ENCODE measurements around the gene WFS1. TPM values are rescaled to one million over a fixed set of nuclear protein-coding genes. Genes with fewer than 3 reads are reported as not detected.

WFS1 gene
- total and polyA plus RNA-seq, 2 of the 13 experiments (the other 11 are each of a cell fraction or from before 2014, with no cell fraction given) = 39.1 to 42.2 TPM

- TF ChIP-seq CCAR2 (optimal IDR thresholded peaks at IDR 0.05; ENCODE audit: low read depth, low read length) (no peak), PATZ1 (CRISPR knock-in tag; IDR thresholded peaks at IDR 0.05) (no peak), TEAD3 (CRISPR knock-in tag; optimal IDR thresholded peaks at IDR 0.05; ENCODE audit: borderline replicate concordance) (no peak)
These were observed 66.5 kb downstream of the WFS1 start (continued) for GRCh38 chr4:6336166-6336565.

GRCh38 chr4:6337331-6337935 lies 67.8 kb downstream of the WFS1 start:
- no peaks in the 10 kb centered on the region for H4K20me1 ChIP-seq (ENCODE audit: insufficient read depth, low read length)
- WGBS (ENCODE audit: low lambda C conversion rate) = 6% methylated on average over 14 of the region's 19 CpGs
- TF ChIP-seq TCF7L2 (IDR thresholded peaks at IDR 0.05; ENCODE audit: low read depth, low read length) = peak; percentile 58
- no peak for TF ChIP-seq ZNF772 (CRISPR knock-in tag; IDR thresholded peaks at IDR 0.05)
- 0 out of 2 replicates have a peak, but pooled peaks have one; percentile 39 for TF ChIP-seq SOX6 (IDR thresholded peaks at IDR 0.05)
- TF ChIP-seq SOX6 (CRISPR knock-in tag; IDR thresholded peaks at IDR 0.05) = peak; percentile 98
- TF ChIP-seq YY1 (IDR thresholded peaks at IDR 0.05; ENCODE audit: insufficient read depth, insufficient replicate concordance, low read depth, low read length) = no peak
- TF ChIP-seq PAXIP1 (CRISPR knock-in tag; conservative IDR thresholded peaks at IDR 0.05) = 0 out of 2 replicates have a peak, but pooled peaks have one; percentile 35
- TF ChIP-seq ZNF441 (CRISPR knock-in tag; IDR thresholded peaks at IDR 0.05; ENCODE audit: borderline replicate concordance) = peak; percentile 62; the same call in 1 of the 2 replicates
- peak; percentile 35; the same call in 1 of the 2 replicates for TF ChIP-seq NR2F6 (IDR thresholded peaks at IDR 0.05)
- TF ChIP-seq NR2F6 (CRISPR knock-in tag; IDR thresholded peaks at IDR 0.05) = no peak
- TF ChIP-seq FOXP1 (IDR thresholded peaks at IDR 0.05) = no peak
- peak; percentile 25; the same call in 1 of the 2 replicates for TF ChIP-seq FOXP1 (CRISPR knock-in tag; IDR thresholded peaks at IDR 0.05)
- TF ChIP-seq ETV5 (CRISPR knock-in tag; IDR thresholded peaks at IDR 0.05; ENCODE audit: borderline replicate concordance) = peak; percentile 50; the same call in 1 of the 2 replicates
- TF ChIP-seq ATAD3A (CRISPR knock-in tag; IDR thresholded peaks at IDR 0.05) = no peak
- peak; percentile 99 for TF ChIP-seq SOX5 (CRISPR knock-in tag; IDR thresholded peaks at IDR 0.05; ENCODE audit: borderline replicate concordance)

More at GRCh38 chr4:6337331-6337935, 67.8 kb downstream of the WFS1 start:
- Histone ChIP-seq H3K27me3 (ENCODE audit: control insufficient read depth in 1 of 2, insufficient read depth in 2 of 2, low read length in 2 of 2) (peaks cover 0 to 36% of the 10 kb centered on the region in 2 experiments; a peak in 4 of 5 replicates), H3K4me3 (replicated peaks in 1 of 3; ENCODE audit: insufficient read depth in 1 of 3, low read depth in 2 of 3, low read length in 3 of 3) (no peak overlapping the region; a peak in 1 of 6 replicates), H3K9ac (ENCODE audit: insufficient read depth, low read depth, low read length) (no peak overlapping the region), H3K79me2 (ENCODE audit: insufficient read depth, low read length) (no peaks in the 10 kb centered on the region), H2AFZ (ENCODE audit: low read length) (no peak overlapping the region), H3K9me3 (ENCODE audit: low read length) (no peaks in the 10 kb centered on the region), H3K4me2 (ENCODE audit: low read depth, low read length) (0 out of 2 replicates have a peak overlapping the region, but pooled peaks have one; percentile 36), H3K36me3 (replicated peaks in 1 of 2; ENCODE audit: control insufficient read depth in 1 of 2, insufficient read depth in 2 of 2, low read length in 2 of 2) (no peaks in the 10 kb centered on the region), H3K27ac (ENCODE audit: extremely low read length, insufficient read depth, low read length) (no peak overlapping the region), H3K4me1 (ENCODE audit: insufficient read depth, low read length) (peaks cover 15% of the 10 kb centered on the region)
- no TSS peak for BruUV-seq (replicated peaks)
- ATAC-seq = peak; percentile 58
- intact Hi-C loops (cut with micrococcal nuclease; ENCODE audit: unreplicated experiment) = no loop called here
- in situ Hi-C loops (cut with HindIII; ENCODE audit: extremely low pct_ligation_motif_present, low pct_unique_long_range_greater_than_20kb) = loop anchor here (10.0 kb wide), 1 partner anchor 207 kb away; no protein-coding TSS in a partner anchor
- CTCF ChIA-PET (ENCODE audit: low intra/inter-chr PET ratio, low total read pairs) = no interaction called here
- FAIRE-seq = no peak
- peak; percentile 64 for DNase-seq (ENCODE audit: low spot score)
- POLR2A ChIA-PET = no interaction called here
